GM12878 (cell line): Measurements from ENCODE around the gene CCL19. TPM values are rescaled to one million over a fixed set of nuclear protein-coding genes. Genes with fewer than 3 reads are reported as not detected.

Experiments
- ATAC-seq: fragments of 200-7000 bp; cut with Tn5 transposase; 3 replicates; pipeline ENCODE4 v1.9.1; 2020; ENCODE audit warnings: mild to moderate bottlenecking, moderate library complexity
- BruUV-seq: library from RNA; stranded (reverse); fragments of 400-500 nt; replicated peaks from 2 replicates; lab custom pipeline; 2021; lab: Mats Ljungman, UMichigan
- CTCF ChIA-PET: fragments of 300-600 bp; sonication (Branson Sonifier 250); formaldehyde crosslinking; extraction: SDS; loops from one replicate; lab custom pipeline; 2021; ENCODE audit warnings: inconsistent platforms; lab: Yijun Ruan, JAX
- POLR2A ChIA-PET: fragments of 350-600 bp; formaldehyde crosslinking; extraction: SDS; loops from one replicate; lab custom pipeline; 2021; ENCODE audit warnings: inconsistent platforms; lab: Charles Lee
- RAD21 ChIA-PET: fragments of 300-600 bp; sonication (Branson Sonifier 250); formaldehyde crosslinking; loops from one replicate; lab custom pipeline; 2023; ENCODE audit warnings: antibody characterized with exemption; ENCODE audit not compliant: unreplicated experiment; lab: Charles Lee
- SMC1A ChIA-PET: fragments of 300-600 bp; sonication (Branson Sonifier 250); formaldehyde crosslinking; loops from one replicate; lab custom pipeline; 2023; ENCODE audit not compliant: unreplicated experiment, uncharacterized antibody; lab: Charles Lee
- DNase-seq: peaks from one replicate; pipeline ENCODE4 v3.0.0-alpha.2; 2011; ENCODE audit warnings: low read depth, low spot score
- FAIRE-seq: peaks from 3 replicates; lab custom pipeline; 2011; peaks lifted over from hg19 to GRCh38; lab: Jason Lieb, UNC
- H2AFZ ChIP-seq: 2 replicates; pipeline ENCODE4 v1.6.0; 2011; ENCODE audit warnings: low read depth, low read length, control low read depth; ENCODE audit not compliant: control insufficient read depth
- H3K27ac ChIP-seq: 2 replicates; pipeline ENCODE4 v1.5.1; 2011; ENCODE audit warnings: control low read depth; ENCODE audit not compliant: control insufficient read depth, insufficient read depth
- H3K27me3 ChIP-seq, 2 experiments: replicated peaks in 1 of 2; 2 replicates each; pipeline versions ENCODE4 v1.6.0 to v1.6.1; 2011; ENCODE audit warnings: low read length in 1 of 2; ENCODE audit not compliant: control insufficient read depth in 2 of 2, insufficient read depth in 2 of 2
- H3K36me3 ChIP-seq, 2 experiments: 2 replicates each; pipeline ENCODE4 v1.5.1; 2011; ENCODE audit warnings: low read length in 1 of 2; ENCODE audit not compliant: control insufficient read depth in 2 of 2, insufficient read depth in 2 of 2
- H3K4me1 ChIP-seq: 2 replicates; pipeline ENCODE4 v1.6.1; 2011; ENCODE audit warnings: mild to moderate bottlenecking, low read length, moderate library complexity, mixed read lengths; ENCODE audit not compliant: control insufficient read depth, insufficient read depth
- H3K4me2 ChIP-seq: 2 replicates; pipeline ENCODE4 v1.6.0; 2011; ENCODE audit warnings: control low read depth; ENCODE audit not compliant: control insufficient read depth, insufficient read depth
- H3K4me3 ChIP-seq: fragments of 200-600 bp; sonication (generic); 2 replicates; pipeline ENCODE4 v1.5.1; 2016
- H3K79me2 ChIP-seq: 2 replicates; pipeline ENCODE4 v1.6.0; 2011; ENCODE audit warnings: low read length; ENCODE audit not compliant: control insufficient read depth, insufficient read depth
- H3K9ac ChIP-seq: 2 replicates; pipeline ENCODE4 v1.8.0; 2011; ENCODE audit warnings: low read length, control low read depth, mixed read lengths; ENCODE audit not compliant: control insufficient read depth, insufficient read depth
- H3K9me3 ChIP-seq: replicated peaks from 3 replicates; pipeline ENCODE4 v1.5.1; 2011; ENCODE audit warnings: mild to moderate bottlenecking, low read length; ENCODE audit not compliant: control insufficient read depth, insufficient read depth
- H4K20me1 ChIP-seq: 2 replicates; pipeline ENCODE4 v1.6.0; 2011; ENCODE audit not compliant: control insufficient read depth, insufficient read depth
- BHLHE40 ChIP-seq, 2 experiments: fragments of 450-650 bp in 1 of 2; IDR thresholded peaks; 2 replicates each; pipeline ENCODE4 v1.6.1; 2011 to 2017; ENCODE audit warnings: low read depth in 2 of 2, borderline replicate concordance in 1 of 2, improper control_type of control experiment in 1 of 2, low read length in 1 of 2, mild to moderate bottlenecking in 1 of 2
- EED ChIP-seq: sonication (generic); IDR thresholded peaks from 2 replicates; pipeline ENCODE4 v1.6.1; 2016; ENCODE audit warnings: antibody characterized with exemption, low read depth
- EP300 ChIP-seq, 2 experiments: fragments of 150-350 bp in 1 of 2; IDR thresholded peaks; 2 replicates each; pipeline ENCODE4 v1.6.1; 2011 to 2012; ENCODE audit warnings: low read depth in 2 of 2, low read length in 2 of 2, borderline replicate concordance in 1 of 2, improper control_type of control experiment in 1 of 2, inconsistent platforms in 1 of 2; ENCODE audit not compliant: control insufficient read depth in 1 of 2
- EZH2 ChIP-seq: IDR thresholded peaks from 2 replicates; pipeline ENCODE4 v1.6.1; 2012; ENCODE audit warnings: low read depth, mild to moderate bottlenecking, control low read depth, inconsistent platforms, low read length, borderline replicate concordance; ENCODE audit not compliant: control insufficient read depth
- IKZF1 ChIP-seq: fragments of 450-650 bp; conservative IDR thresholded peaks from 2 replicates; pipeline ENCODE4 v1.6.1; 2017; ENCODE audit warnings: antibody characterized with exemption, mild to moderate bottlenecking
- MEF2B ChIP-seq: fragments of 450-650 bp; IDR thresholded peaks from 2 replicates; pipeline ENCODE4 v1.6.1; 2018; ENCODE audit warnings: mild to moderate bottlenecking, moderate library complexity; ENCODE audit not compliant: partially characterized antibody, poor library complexity, severe bottlenecking
- MYB ChIP-seq: fragments of 150-350 bp; IDR thresholded peaks from 2 replicates; pipeline ENCODE4 v1.6.1; 2014; ENCODE audit warnings: mild to moderate bottlenecking, low read depth, low read length, borderline replicate concordance
- NFYB ChIP-seq: IDR thresholded peaks from 2 replicates; pipeline ENCODE4 v1.6.1; 2011; ENCODE audit warnings: low read depth, mild to moderate bottlenecking, low read length, improper control_type of control experiment, moderate library complexity; ENCODE audit not compliant: insufficient read depth
- NRF1 ChIP-seq: conservative IDR thresholded peaks from 2 replicates; pipeline ENCODE4 v1.6.1; 2011; ENCODE audit warnings: mild to moderate bottlenecking, low read depth, low read length, improper control_type of control experiment
- RAD21 ChIP-seq: IDR thresholded peaks from 2 replicates; pipeline ENCODE4 v1.6.1; 2011; ENCODE audit warnings: mild to moderate bottlenecking, low read depth, low read length, moderate library complexity; ENCODE audit not compliant: insufficient read depth
- SUZ12 ChIP-seq: fragments of 200-600 bp; sonication (generic); IDR thresholded peaks from one replicate; pipeline ENCODE4 v1.6.1; 2018; ENCODE audit warnings: antibody characterized with exemption, mild to moderate bottlenecking; ENCODE audit not compliant: unreplicated experiment
- TARDBP ChIP-seq: IDR thresholded peaks from 2 replicates; pipeline ENCODE4 v1.6.1; 2016; ENCODE audit warnings: borderline replicate concordance
- WGBS: methylation state at CpG from one replicate; pipeline ENCODE4 v1.1.6; 2016; ENCODE audit warnings: low lambda C conversion rate; ENCODE audit not compliant: insufficient replicate concordance, insufficient coverage; ENCODE audit errors: missing lambda C conversion rate; 5-methylcytosine and 5-hydroxymethylcytosine counted together
- in situ Hi-C: fragments of 300-500 bp; cut with MboI; formaldehyde crosslinking; loops from 9 replicates; pipeline ENCODE4 v1.14.3; 2018; ENCODE audit warnings: mixed read lengths
- intact Hi-C: fragments of 100-400 bp; cut with micrococcal nuclease; formaldehyde crosslinking; loops from one replicate; pipeline ENCODE4 v1.14.2; 2022; ENCODE audit not compliant: unreplicated experiment
- polyA plus RNA-seq, 11 experiments: library from polyadenylated mRNA; depleted of rRNA in 4 of 11; unstranded in 6 of 11; stranded (reverse) in 5 of 11; fragments of >200 nt; fragmentation: Nextera tagmentation in 4 of 11; fragmentation: Illumina TruSeq in 1 of 11; extraction: Ambion mirVana in 4 of 11; extraction: Trizol in 1 of 11; gene quantifications; 1 replicate in 1 of 11; 2 replicates in 10 of 11; pipeline versions ENCODE4 v1.2.1 to v1.2.3, GENCODE V29; 2011 to 2016; ENCODE audit warnings: inconsistent platforms in 2 of 11, missing spikeins in 2 of 11, low read depth in 1 of 11
- total RNA-seq, 4 experiments: library from RNA; depleted of rRNA in 3 of 4; stranded (reverse); fragments of >200 nt in 3 of 4; fragmentation: Illumina TruSeq in 1 of 4; extraction: Trizol in 1 of 4; gene quantifications; 2 replicates each; pipeline versions ENCODE4 v1.2.1 to v1.2.3, GENCODE V29; 2013 to 2021
- TF ChIP-seq, protein P1 (sequence below): fragments of 450-650 bp; IDR thresholded peaks from 2 replicates; pipeline ENCODE4 v1.6.1; 2017; ENCODE audit warnings: mild to moderate bottlenecking, low read depth, inconsistent platforms; ENCODE audit not compliant: poor library complexity, severe bottlenecking
- TF ChIP-seq, protein P2 (sequence below): fragments of 150-350 bp; IDR thresholded peaks from 2 replicates; pipeline ENCODE4 v1.6.1; 2014; ENCODE audit warnings: mild to moderate bottlenecking, low read depth, low read length
- TF ChIP-seq, protein P3 (sequence below): fragments of 450-650 bp; IDR thresholded peaks from 2 replicates; pipeline ENCODE4 v1.6.1; 2016; ENCODE audit warnings: mild to moderate bottlenecking
- TF ChIP-seq, protein P4 (sequence below): IDR thresholded peaks from 2 replicates; pipeline ENCODE4 v1.6.1; 2011; ENCODE audit warnings: mild to moderate bottlenecking, low read depth, low read length, moderate library complexity; ENCODE audit not compliant: insufficient replicate concordance

The CCL19 gene
- total and polyA plus RNA-seq, 10 of the 15 experiments (the other 5 are each of a cell fraction or from before 2014, with no cell fraction given), result 0.42 to 0.69 TPM; not detected in 8

DNA sequence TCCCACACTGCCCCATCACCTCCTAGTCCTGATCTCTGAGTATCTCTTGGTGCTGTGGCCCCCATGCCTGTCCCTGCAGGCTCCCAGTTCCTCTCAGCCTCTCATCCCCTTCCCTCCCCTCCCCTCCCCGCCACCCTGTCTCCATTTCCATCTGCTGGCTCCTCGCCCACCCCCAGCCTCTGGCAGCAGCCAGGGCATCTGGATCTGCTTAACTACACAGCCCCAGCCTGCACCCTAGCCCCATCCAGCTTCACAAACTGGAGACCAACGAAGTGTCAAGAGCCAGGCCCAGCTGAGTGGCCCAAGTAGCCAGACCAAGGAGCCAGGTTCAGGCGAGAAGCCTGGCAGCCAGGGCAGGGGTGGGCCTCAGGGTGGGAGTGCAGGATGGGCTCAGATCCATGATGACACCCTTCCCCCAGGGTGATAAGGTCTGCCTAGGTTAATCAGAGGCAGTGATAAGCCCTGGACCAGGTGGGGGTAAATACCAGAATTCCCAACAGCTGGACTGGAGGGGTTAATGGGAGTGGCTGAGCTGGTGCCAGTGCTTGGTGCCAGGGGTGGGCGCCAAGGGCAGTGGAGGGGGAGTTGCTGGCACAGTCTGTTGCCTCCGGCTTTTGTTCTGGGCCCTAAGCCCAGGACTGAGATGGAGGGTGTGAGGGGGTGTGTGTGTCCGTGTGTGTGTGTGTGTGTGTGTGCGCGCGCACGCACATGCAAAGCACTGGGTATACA lies 36.6 kb downstream of the CCL19 start:
- ChIA-PET RAD21 (no interaction called here), CTCF (no interaction called here), SMC1A (no interaction called here), POLR2A (no interaction called here)
- Histone ChIP-seq H3K79me2 (no peaks in the 10 kb centered on the region), H3K4me1 (peaks cover 5% of the 10 kb centered on the region), H4K20me1 (no peaks in the 10 kb centered on the region), H3K9me3 (no peaks in the 10 kb centered on the region), H3K27ac (no peak overlapping the region), H3K27me3 (no peaks in the 10 kb centered on the region), H2AFZ (no peak overlapping the region), H3K4me3 (no peak overlapping the region), H3K4me2 (no peak overlapping the region), H3K9ac (no peak overlapping the region), H3K36me3 (peaks cover under 1 to 9% of the 10 kb centered on the region in 2 experiments; a peak in 3 of 4 replicates)
- WGBS, result 32% methylated on average over 6 of the region's 11 CpGs
- DNase-seq (no peak), FAIRE-seq (no peak), ATAC-seq (no peak)
- in situ Hi-C loops (no loop called here), intact Hi-C loops (no loop called here)
- no TSS peak for BruUV-seq
- no peak for TF ChIP-seq IKZF1
- no peak for TF ChIP-seq RAD21
- TF ChIP-seq NRF1, result no peak
- no peak for TF ChIP-seq BHLHE40 (IDR thresholded peaks at IDR 0.05; ENCODE audit: borderline replicate concordance in 1 of 2, low read depth in 2 of 2, low read length in 1 of 2)
- TF ChIP-seq SUZ12, result no peak
- no peak for TF ChIP-seq NFYB
- no peak for TF ChIP-seq MYB
- no peak for TF ChIP-seq EZH2
- no peak for TF ChIP-seq MEF2B
- TF ChIP-seq EP300 (IDR thresholded peaks at IDR 0.05; ENCODE audit: borderline replicate concordance in 1 of 2, control insufficient read depth in 1 of 2, low read depth in 2 of 2, low read length in 2 of 2), result no peak
- TF ChIP-seq, protein P1, sequence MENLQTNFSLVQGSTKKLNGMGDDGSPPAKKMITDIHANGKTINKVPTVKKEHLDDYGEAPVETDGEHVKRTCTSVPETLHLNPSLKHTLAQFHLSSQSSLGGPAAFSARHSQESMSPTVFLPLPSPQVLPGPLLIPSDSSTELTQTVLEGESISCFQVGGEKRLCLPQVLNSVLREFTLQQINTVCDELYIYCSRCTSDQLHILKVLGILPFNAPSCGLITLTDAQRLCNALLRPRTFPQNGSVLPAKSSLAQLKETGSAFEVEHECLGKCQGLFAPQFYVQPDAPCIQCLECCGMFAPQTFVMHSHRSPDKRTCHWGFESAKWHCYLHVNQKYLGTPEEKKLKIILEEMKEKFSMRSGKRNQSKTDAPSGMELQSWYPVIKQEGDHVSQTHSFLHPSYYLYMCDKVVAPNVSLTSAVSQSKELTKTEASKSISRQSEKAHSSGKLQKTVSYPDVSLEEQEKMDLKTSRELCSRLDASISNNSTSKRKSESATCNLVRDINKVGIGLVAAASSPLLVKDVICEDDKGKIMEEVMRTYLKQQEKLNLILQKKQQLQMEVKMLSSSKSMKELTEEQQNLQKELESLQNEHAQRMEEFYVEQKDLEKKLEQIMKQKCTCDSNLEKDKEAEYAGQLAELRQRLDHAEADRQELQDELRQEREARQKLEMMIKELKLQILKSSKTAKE, result no peak
- no peak; the same call in 1 of the 2 replicates for TF ChIP-seq TARDBP
- TF ChIP-seq EED, result no peak
- TF ChIP-seq, protein P2, sequence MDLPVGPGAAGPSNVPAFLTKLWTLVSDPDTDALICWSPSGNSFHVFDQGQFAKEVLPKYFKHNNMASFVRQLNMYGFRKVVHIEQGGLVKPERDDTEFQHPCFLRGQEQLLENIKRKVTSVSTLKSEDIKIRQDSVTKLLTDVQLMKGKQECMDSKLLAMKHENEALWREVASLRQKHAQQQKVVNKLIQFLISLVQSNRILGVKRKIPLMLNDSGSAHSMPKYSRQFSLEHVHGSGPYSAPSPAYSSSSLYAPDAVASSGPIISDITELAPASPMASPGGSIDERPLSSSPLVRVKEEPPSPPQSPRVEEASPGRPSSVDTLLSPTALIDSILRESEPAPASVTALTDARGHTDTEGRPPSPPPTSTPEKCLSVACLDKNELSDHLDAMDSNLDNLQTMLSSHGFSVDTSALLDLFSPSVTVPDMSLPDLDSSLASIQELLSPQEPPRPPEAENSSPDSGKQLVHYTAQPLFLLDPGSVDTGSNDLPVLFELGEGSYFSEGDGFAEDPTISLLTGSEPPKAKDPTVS, result no peak
- TF ChIP-seq, protein P3, sequence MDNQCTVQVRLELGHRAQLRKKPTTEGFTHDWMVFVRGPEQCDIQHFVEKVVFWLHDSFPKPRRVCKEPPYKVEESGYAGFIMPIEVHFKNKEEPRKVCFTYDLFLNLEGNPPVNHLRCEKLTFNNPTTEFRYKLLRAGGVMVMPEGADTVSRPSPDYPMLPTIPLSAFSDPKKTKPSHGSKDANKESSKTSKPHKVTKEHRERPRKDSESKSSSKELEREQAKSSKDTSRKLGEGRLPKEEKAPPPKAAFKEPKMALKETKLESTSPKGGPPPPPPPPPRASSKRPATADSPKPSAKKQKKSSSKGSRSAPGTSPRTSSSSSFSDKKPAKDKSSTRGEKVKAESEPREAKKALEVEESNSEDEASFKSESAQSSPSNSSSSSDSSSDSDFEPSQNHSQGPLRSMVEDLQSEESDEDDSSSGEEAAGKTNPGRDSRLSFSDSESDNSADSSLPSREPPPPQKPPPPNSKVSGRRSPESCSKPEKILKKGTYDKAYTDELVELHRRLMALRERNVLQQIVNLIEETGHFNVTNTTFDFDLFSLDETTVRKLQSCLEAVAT, result no peak
- TF ChIP-seq, protein P4, sequence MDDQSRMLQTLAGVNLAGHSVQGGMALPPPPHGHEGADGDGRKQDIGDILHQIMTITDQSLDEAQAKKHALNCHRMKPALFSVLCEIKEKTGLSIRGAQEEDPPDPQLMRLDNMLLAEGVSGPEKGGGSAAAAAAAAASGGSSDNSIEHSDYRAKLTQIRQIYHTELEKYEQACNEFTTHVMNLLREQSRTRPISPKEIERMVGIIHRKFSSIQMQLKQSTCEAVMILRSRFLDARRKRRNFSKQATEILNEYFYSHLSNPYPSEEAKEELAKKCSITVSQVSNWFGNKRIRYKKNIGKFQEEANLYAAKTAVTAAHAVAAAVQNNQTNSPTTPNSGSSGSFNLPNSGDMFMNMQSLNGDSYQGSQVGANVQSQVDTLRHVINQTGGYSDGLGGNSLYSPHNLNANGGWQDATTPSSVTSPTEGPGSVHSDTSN, result no peak
